HepG2 (cell line): ENCODE data around the gene DDIAS. TPM values are rescaled to one million over a fixed set of nuclear protein-coding genes. Genes with fewer than 3 reads are reported as not detected.

Experiments used
- ATAC-seq: fragments of 200-7000 bp; cut with Tn5 transposase; 3 replicates; pipeline ENCODE4 v1.9.1; 2020; ENCODE audit warnings: mild to moderate bottlenecking, moderate library complexity
- Bru-seq: library from RNA; stranded (reverse); fragments of 400-500 nt; gene quantifications from one replicate; lab custom pipeline; 2021; lab: Mats Ljungman, UMichigan
- BruChase-seq, 2 experiments: library from RNA; stranded (reverse); fragments of 400-500 nt; gene quantifications; one replicate each; lab custom pipeline; 2021; lab: Mats Ljungman, UMichigan
- BruUV-seq: library from RNA; stranded (reverse); fragments of 400-500 nt; replicated peaks from 2 replicates; lab custom pipeline; 2021; lab: Mats Ljungman, UMichigan
- CTCF ChIA-PET: fragments of 300-600 bp; formaldehyde crosslinking; extraction: SDS; loops from one replicate; lab custom pipeline; 2021; ENCODE audit warnings: low total read pairs, inconsistent platforms, low intra/inter-chr PET ratio; lab: Yijun Ruan, JAX
- POLR2A ChIA-PET: fragments of 350-600 bp; sonication (Branson Sonifier 250); formaldehyde crosslinking; loops from one replicate; lab custom pipeline; 2020; ENCODE audit warnings: antibody characterized with exemption, inconsistent platforms; lab: Yijun Ruan, JAX
- DNase-seq: peaks from one replicate; pipeline ENCODE4 v3.0.0-alpha.2; 2015; ENCODE audit warnings: low spot score
- FAIRE-seq: peaks from 3 replicates; lab custom pipeline; 2011; peaks lifted over from hg19 to GRCh38; lab: Jason Lieb, UNC
- H2AFZ ChIP-seq: one replicate; pipeline ENCODE4 v1.6.1; 2011; ENCODE audit warnings: low read length, inconsistent platforms
- H3K27ac ChIP-seq: fragments of 300-600 bp; 3 replicates; pipeline ENCODE4 v1.8.0; 2011; ENCODE audit warnings: mixed run types, mild to moderate bottlenecking, mixed read lengths, low read length, inconsistent platforms; ENCODE audit not compliant: insufficient read depth; ENCODE audit errors: extremely low read length
- H3K27me3 ChIP-seq, 2 experiments: fragments of 200-600 bp in 1 of 2; 2 replicates in 1 of 2; 3 replicates in 1 of 2; pipeline versions ENCODE4 v1.6.0 to v1.8.0; 2011; ENCODE audit warnings: low read length in 2 of 2, mild to moderate bottlenecking in 2 of 2, moderate library complexity in 2 of 2, inconsistent platforms in 1 of 2; ENCODE audit not compliant: insufficient read depth in 2 of 2, control insufficient read depth in 1 of 2
- H3K36me3 ChIP-seq, 2 experiments: fragments of 200-600 bp in 1 of 2; replicated peaks in 1 of 2; 2 replicates in 1 of 2; 3 replicates in 1 of 2; pipeline versions ENCODE4 v1.5.1 to v1.8.0; 2011; ENCODE audit warnings: low read length in 2 of 2, inconsistent platforms in 1 of 2; ENCODE audit not compliant: insufficient read depth in 2 of 2, control insufficient read depth in 1 of 2
- H3K4me1 ChIP-seq: 2 replicates; pipeline ENCODE4 v1.5.1; 2012; ENCODE audit warnings: low read length, inconsistent platforms; ENCODE audit not compliant: insufficient read depth
- H3K4me2 ChIP-seq: 2 replicates; pipeline ENCODE4 v1.6.0; 2011; ENCODE audit warnings: low read depth, low read length, inconsistent platforms
- H3K4me3 ChIP-seq, 3 experiments: fragments of 200-600 bp in 1 of 3; sonication (generic), shearing (Covaris generic) in 1 of 3; replicated peaks in 1 of 3; 2 replicates each; pipeline ENCODE4 v1.5.1; 2011 to 2016; ENCODE audit warnings: low read length in 3 of 3, inconsistent platforms in 2 of 3, low read depth in 2 of 3, mild to moderate bottlenecking in 2 of 3, control low read depth in 1 of 3, mixed read lengths in 1 of 3; ENCODE audit not compliant: insufficient read depth in 1 of 3
- H3K79me2 ChIP-seq: one replicate; pipeline ENCODE4 v1.6.1; 2011; ENCODE audit warnings: low read length, inconsistent platforms; ENCODE audit not compliant: insufficient read depth
- H3K9ac ChIP-seq: 2 replicates; pipeline ENCODE4 v1.6.0; 2011; ENCODE audit warnings: mild to moderate bottlenecking, low read depth, low read length, inconsistent platforms; ENCODE audit not compliant: insufficient read depth
- H3K9me3 ChIP-seq: 2 replicates; pipeline ENCODE4 v1.5.1; 2012; ENCODE audit warnings: mild to moderate bottlenecking, low read length
- H4K20me1 ChIP-seq: 2 replicates; pipeline ENCODE4 v1.6.0; 2011; ENCODE audit warnings: inconsistent platforms, mild to moderate bottlenecking, low read length, moderate library complexity; ENCODE audit not compliant: insufficient read depth
- CHCHD3 ChIP-seq: sonication (generic); formaldehyde crosslinking; IDR thresholded peaks from 2 replicates; pipeline ENCODE4 v1.8.0; 2022; ENCODE audit warnings: mild to moderate bottlenecking, missing genetic modification reagents, moderate library complexity
- FOXK2 ChIP-seq: fragments of 450-650 bp; IDR thresholded peaks from 2 replicates; pipeline ENCODE4 v1.6.1; 2016
- SALL2 ChIP-seq: sonication (generic); formaldehyde crosslinking; IDR thresholded peaks from 2 replicates; pipeline ENCODE4 v1.8.1; 2023; ENCODE audit warnings: mild to moderate bottlenecking, missing genetic modification reagents, inconsistent platforms
- SMC3 ChIP-seq: IDR thresholded peaks from 2 replicates; pipeline ENCODE4 v1.6.1; 2011; ENCODE audit warnings: low read length, improper control_type of control experiment
- TBL1XR1 ChIP-seq: fragments of 150-350 bp; IDR thresholded peaks from 2 replicates; pipeline ENCODE4 v1.6.1; 2014; ENCODE audit warnings: borderline replicate concordance, low read length; ENCODE audit not compliant: partially characterized antibody
- ZNF251 ChIP-seq: sonication (generic); formaldehyde crosslinking; IDR thresholded peaks from 2 replicates; pipeline ENCODE4 v1.9.0; 2021; ENCODE audit warnings: mild to moderate bottlenecking, missing genetic modification reagents
- ZNF781 ChIP-seq: sonication (generic); formaldehyde crosslinking; IDR thresholded peaks from 2 replicates; pipeline ENCODE4 v1.5.1; 2020; ENCODE audit warnings: borderline replicate concordance, mild to moderate bottlenecking, missing genetic modification reagents; ENCODE audit errors: not compliant biosample characterization
- WGBS: methylation state at CpG from one replicate; pipeline ENCODE4 v1.1.6; 2017; ENCODE audit warnings: low lambda C conversion rate; 5-methylcytosine and 5-hydroxymethylcytosine counted together
- in situ Hi-C: cut with HindIII; loops from 2 replicates; pipeline ENCODE4 v1.10.0; 2017; ENCODE audit warnings: low pct_unique_long_range_greater_than_20kb; ENCODE audit not compliant: extremely low pct_ligation_motif_present
- intact Hi-C: fragments of 100-400 bp; cut with micrococcal nuclease; formaldehyde crosslinking; loops from one replicate; pipeline ENCODE4 v1.10.0; 2022; ENCODE audit not compliant: unreplicated experiment
- long read RNA-seq, 2 experiments: library from RNA in 1 of 2; library from polyadenylated mRNA in 1 of 2; stranded (forward) in 1 of 2; unstranded in 1 of 2; transcript quantifications; one replicate each; pipeline ENCODE4 v2.0.0, GENCODE V29; 2019 to 2022
- polyA minus RNA-seq, 3 experiments: library from RNA; depleted of rRNA, polyadenylated mRNA; stranded (reverse); fragments of >200 nt; gene quantifications; 2 replicates each; pipeline ENCODE4 v1.2.3, GENCODE V29; 2011; ENCODE audit warnings: low replicate concordance in 1 of 3
- polyA plus RNA-seq, 8 experiments: library from polyadenylated mRNA; depleted of rRNA in 3 of 8; stranded (reverse) in 7 of 8; unstranded in 1 of 8; fragments of >200 nt; fragmentation: Illumina TruSeq in 4 of 8; extraction: Trizol in 4 of 8; gene quantifications; 2 replicates each; pipeline versions ENCODE4 v1.2.1 to v1.2.3, GENCODE V29; 2011 to 2016; ENCODE audit warnings: low read depth in 4 of 8, missing spikeins in 1 of 8, mixed read lengths in 1 of 8; ENCODE audit not compliant: insufficient read depth in 1 of 8
- total RNA-seq, 5 experiments: library from RNA; depleted of rRNA; stranded (reverse); fragments of >200 nt; fragmentation: Illumina TruSeq; extraction: Trizol; gene quantifications; 2 replicates each; pipeline ENCODE4 v1.2.3, GENCODE V29; 2016; ENCODE audit warnings: low read depth in 1 of 5
- TF ChIP-seq, protein P1 (sequence below): sonication (generic); formaldehyde crosslinking; IDR thresholded peaks from 2 replicates; pipeline ENCODE4 v1.5.1; 2020; ENCODE audit warnings: mild to moderate bottlenecking, missing genetic modification reagents
- TF ChIP-seq, protein P2 (sequence below): sonication (generic); formaldehyde crosslinking; IDR thresholded peaks from 2 replicates; pipeline ENCODE4 v1.4.0; 2020; ENCODE audit warnings: missing genetic modification reagents, low read depth, mild to moderate bottlenecking, borderline replicate concordance

DDIAS gene, protein sequence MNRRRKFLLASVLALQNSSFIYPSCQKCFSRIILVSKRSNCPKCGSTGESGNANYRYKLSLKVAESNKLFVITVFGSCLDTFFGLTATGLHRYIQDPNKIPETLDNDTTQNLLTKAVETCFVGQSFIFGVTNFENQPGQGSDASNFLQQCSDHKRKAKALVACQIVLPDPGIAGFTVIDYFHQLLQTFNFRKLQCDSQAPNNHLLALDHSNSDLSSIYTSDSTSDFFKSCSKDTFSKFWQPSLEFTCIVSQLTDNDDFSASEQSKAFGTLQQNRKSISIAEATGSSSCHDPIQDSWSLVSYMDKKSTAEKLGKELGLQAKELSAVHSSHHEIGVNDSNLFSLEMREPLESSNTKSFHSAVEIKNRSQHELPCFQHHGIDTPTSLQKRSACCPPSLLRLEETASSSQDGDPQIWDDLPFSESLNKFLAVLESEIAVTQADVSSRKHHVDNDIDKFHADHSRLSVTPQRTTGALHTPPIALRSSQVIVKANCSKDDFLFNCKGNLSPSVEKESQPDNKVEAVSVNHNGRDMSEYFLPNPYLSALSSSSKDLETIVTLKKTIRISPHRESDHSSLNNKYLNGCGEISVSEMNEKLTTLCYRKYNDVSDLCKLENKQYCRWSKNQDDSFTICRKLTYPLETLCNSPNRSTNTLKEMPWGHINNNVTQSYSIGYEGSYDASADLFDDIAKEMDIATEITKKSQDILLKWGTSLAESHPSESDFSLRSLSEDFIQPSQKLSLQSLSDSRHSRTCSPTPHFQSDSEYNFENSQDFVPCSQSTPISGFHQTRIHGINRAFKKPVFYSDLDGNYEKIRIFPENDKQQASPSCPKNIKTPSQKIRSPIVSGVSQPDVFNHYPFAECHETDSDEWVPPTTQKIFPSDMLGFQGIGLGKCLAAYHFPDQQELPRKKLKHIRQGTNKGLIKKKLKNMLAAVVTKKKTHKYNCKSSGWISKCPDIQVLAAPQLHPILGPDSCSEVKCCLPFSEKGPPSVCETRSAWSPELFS
- 13.0 and 23.5 TPM in 2 replicates for total RNA-seq (2016; rRNA removed; fragmentation: Illumina TruSeq; extraction: Trizol)
- total RNA-seq (2016; cell fraction: cytosol; rRNA removed; fragmentation: Illumina TruSeq; extraction: Trizol; ENCODE audit: low read depth) = 4.5 and 6.3 TPM in 2 replicates
- 12.6 and 21.3 TPM in 2 replicates for total RNA-seq (2016; cell fraction: insoluble cytoplasmic fraction; rRNA removed; fragmentation: Illumina TruSeq; extraction: Trizol)
- total RNA-seq (2016; cell fraction: membrane; rRNA removed; fragmentation: Illumina TruSeq; extraction: Trizol) = 9.5 and 11.4 TPM in 2 replicates
- 9.5 and 11.1 TPM in 2 replicates for total RNA-seq (2016; cell fraction: nucleus; rRNA removed; fragmentation: Illumina TruSeq; extraction: Trizol)
- 2.2 and 3.5 TPM in 2 replicates for polyA plus RNA-seq (2011; rRNA removed)
- 1.6 and 2.0 TPM in 2 replicates for polyA plus RNA-seq (2011; cell fraction: cytosol; rRNA removed)
- 1.0 and 1.6 TPM in 2 replicates for polyA plus RNA-seq (2011; cell fraction: nucleus; rRNA removed)
- polyA plus RNA-seq (2012) = 1.7 and 5.3 TPM in 2 replicates
- 0.66 and 0.94 TPM in 2 replicates for polyA plus RNA-seq (2016; cell fraction: cytosol; fragmentation: Illumina TruSeq; extraction: Trizol; ENCODE audit: low read depth)
- polyA plus RNA-seq (2016; cell fraction: insoluble cytoplasmic fraction; fragmentation: Illumina TruSeq; extraction: Trizol; ENCODE audit: low read depth) = 13.7 and 16.2 TPM in 2 replicates
- polyA plus RNA-seq (2016; cell fraction: membrane; fragmentation: Illumina TruSeq; extraction: Trizol; ENCODE audit: low read depth) = 2.6 and 3.1 TPM in 2 replicates
- polyA plus RNA-seq (2016; cell fraction: nucleus; fragmentation: Illumina TruSeq; extraction: Trizol; ENCODE audit: insufficient read depth, low read depth) = 11.7 and 12.4 TPM in 2 replicates
- 10.5 and 39.5 TPM in 2 replicates for polyA minus RNA-seq (2011; rRNA and poly(A)+ RNA removed; ENCODE audit: low replicate concordance)
- polyA minus RNA-seq (2011; cell fraction: cytosol; rRNA and poly(A)+ RNA removed) = 1.9 and 3.3 TPM in 2 replicates
- 2.1 and 3.9 TPM in 2 replicates for polyA minus RNA-seq (2011; cell fraction: nucleus; rRNA and poly(A)+ RNA removed)
- percentile 44 among the genes with signal in this experiment for Bru-seq, nascent RNA
- BruChase-seq, experiment 1, labeled RNA remaining after a 6-hour chase = percentile 43 among the genes with signal in this experiment
- BruChase-seq, experiment 2, labeled RNA remaining after a 2-hour chase = percentile 48 among the genes with signal in this experiment
- long read RNA-seq, experiment 1, partial matches to known transcripts = 0 of 2 reads
- long read RNA-seq, experiment 1, other reads (novel, unspliced or antisense) = 1 of 2 reads
- long read RNA-seq, experiment 2, partial matches to known transcripts = 2 of 4 reads
- long read RNA-seq, experiment 2, other reads (novel, unspliced or antisense) = 1 of 4 reads

DNA sequence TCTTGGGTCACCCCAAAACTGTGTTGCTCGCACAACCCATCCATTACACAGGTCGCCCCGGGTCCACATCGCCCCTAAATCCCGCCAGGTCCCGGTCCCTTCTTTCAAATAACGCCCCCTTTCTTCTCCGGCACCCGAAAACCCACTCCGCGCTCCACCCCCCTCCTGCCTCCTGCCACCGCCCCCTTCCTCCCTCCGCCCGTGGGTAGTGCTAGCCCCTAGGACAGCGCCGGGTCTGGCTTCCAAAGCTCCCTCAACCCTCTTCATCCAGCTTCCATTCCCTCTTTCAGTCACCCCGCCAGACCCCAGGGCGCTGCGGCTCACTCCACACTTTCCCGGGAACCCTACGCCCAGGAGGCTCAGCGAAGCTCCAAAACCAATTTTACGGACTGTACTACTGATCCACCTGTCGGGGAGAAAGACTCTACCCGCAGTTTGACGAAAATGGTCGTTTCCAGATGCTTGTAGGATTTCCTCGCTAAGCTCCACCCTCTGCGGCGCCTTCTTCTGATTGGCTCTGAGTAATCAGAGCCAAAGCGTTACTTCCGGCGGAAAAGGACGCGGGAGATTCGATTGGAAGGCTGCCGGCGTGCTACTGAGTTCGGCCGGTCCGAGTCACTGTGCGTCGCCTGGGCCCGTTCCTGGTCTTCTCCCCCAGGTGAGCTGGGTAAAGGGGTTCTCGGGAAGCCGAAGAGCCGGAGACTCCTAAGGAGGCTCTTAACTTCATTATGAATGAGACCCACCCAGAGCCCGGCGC, at the start of gene DDIAS:
TSS of gene DDIAS (plus strand) at position 572 of the 757 bp plus-strand sequence. CDS start 13,003 bp downstream, outside the sequence.
- Histone ChIP-seq H3K4me3 (peak within 1 kb of the TSS; percentile 87 to 96 (median 94)), H3K4me2 (peak within 1 kb of the TSS; percentile 100), H3K9ac (peak within 1 kb of the TSS; percentile 88), H2AFZ (peak within 1 kb of the TSS; percentile 94), H4K20me1 (no peaks in the 10 kb centered on the region), H3K36me3 (no peaks in the 10 kb centered on the region), H3K27ac (peak within 1 kb of the TSS; percentile 82), H3K27me3 (no peaks in the 10 kb centered on the region; a peak in 1 of 5 replicates), H3K4me1 (peaks cover 34% of the 10 kb centered on the region), H3K79me2 (peaks cover 52% of the 10 kb centered on the region), H3K9me3 (no peaks in the 10 kb centered on the region)
- ChIA-PET POLR2A (interaction anchor here (0.9 to 2.1 kb wide), 9 partner anchors 51 to 384 kb away, joined by 3 to 27 read pairs (median 5); partner anchors contain the start of genes CCDC90B, PCF11 and RAB30), CTCF (no interaction called here)
- FAIRE-seq = peak; percentile 86
- in situ Hi-C loops = loop anchor here (5.0 to 10.0 kb wide), 4 partner anchors 171 to 353 kb away; partner anchors contain the start of gene RAB30
- ATAC-seq = peak; percentile 74
- intact Hi-C loops = loop anchor here (1.0 to 10.0 kb wide), 3 partner anchors 170 to 383 kb away; partner anchors contain the start of genes CCDC90B and RAB30
- no TSS peak for BruUV-seq
- DNase-seq = peak; percentile 98
- WGBS = 1% methylated on average over 45 of the region's 49 CpGs
- TF ChIP-seq ZNF251 (CRISPR knock-in tag) (no peak), TBL1XR1 (no peak), SMC3 (no peak), ZNF781 (CRISPR knock-in tag) (no peak), FOXK2 (peak; percentile 91), SALL2 (CRISPR knock-in tag) (no peak), CHCHD3 (CRISPR knock-in tag) (no peak)
- TF ChIP-seq, protein P1, sequence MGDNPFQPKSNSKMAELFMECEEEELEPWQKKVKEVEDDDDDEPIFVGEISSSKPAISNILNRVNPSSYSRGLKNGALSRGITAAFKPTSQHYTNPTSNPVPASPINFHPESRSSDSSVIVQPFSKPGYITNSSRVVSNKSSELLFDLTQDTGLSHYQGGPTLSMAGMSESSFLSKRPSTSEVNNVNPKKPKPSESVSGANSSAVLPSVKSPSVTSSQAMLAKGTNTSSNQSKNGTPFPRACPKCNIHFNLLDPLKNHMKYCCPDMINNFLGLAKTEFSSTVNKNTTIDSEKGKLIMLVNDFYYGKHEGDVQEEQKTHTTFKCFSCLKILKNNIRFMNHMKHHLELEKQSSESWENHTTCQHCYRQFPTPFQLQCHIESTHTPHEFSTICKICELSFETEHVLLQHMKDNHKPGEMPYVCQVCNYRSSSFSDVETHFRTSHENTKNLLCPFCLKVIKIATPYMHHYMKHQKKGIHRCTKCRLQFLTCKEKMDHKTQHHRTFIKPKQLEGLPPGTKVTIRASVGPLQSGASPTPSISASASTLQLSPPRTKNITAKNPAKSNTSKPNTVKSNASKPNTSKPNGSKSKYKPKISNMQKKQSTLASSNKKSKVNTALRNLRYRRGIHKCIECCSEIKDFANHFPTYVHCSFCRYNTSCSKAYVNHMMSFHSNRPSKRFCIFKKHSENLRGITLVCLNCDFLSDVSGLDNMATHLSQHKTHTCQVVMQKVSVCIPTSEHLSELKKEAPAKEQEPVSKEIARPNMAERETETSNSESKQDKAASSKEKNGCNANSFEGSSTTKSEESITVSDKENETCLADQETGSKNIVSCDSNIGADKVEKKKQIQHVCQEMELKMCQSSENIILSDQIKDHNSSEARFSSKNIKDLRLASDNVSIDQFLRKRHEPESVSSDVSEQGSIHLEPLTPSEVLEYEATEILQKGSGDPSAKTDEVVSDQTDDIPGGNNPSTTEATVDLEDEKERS = peak; percentile 27; the same call in 1 of the 2 replicates
- TF ChIP-seq, protein P2, sequence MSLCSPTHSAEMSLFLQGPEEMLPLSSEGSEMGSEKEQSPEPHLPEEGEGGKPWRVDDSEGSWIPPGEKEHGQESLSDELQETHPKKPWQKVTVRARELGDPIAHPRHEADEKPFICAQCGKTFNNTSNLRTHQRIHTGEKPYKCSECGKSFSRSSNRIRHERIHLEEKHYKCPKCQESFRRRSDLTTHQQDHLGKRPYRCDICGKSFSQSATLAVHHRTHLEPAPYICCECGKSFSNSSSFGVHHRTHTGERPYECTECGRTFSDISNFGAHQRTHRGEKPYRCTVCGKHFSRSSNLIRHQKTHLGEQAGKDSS (CRISPR knock-in tag) = no peak
